Stimulated activated CD8-positive, alpha-beta memory T cell treated with anti-CD3 and anti-CD28 coated beads, Interleukin-12 subunit alpha, Interleukin-12 subunit beta, amount 100 ng/mL, for 24 hours (primary cell): Measurements from ENCODE around the gene CSK.

ENCODE experiments used
- DNase-seq: peaks from one replicate; pipeline ENCODE4 v3.0.0-alpha.2; 2020; ENCODE audit errors: extremely low read depth

Gene CSK

DNA sequence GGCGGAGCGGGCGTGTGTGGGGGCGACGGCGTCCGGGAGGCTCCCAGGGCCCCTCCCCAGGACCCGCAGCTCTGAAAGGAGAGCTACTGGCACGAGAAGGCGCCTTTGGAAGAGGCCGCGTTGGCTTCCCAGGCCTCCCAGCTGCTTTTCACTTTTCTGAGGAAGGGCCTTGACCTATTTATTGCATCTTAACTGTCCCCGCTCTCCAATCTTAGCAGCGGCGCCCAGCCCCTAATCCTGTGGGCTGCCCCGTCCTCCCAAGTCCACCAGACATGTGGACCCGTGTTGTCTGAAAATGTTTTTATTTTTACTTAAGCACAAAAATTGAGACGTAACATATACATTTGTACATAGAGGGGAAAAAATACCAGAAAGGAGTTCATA is 61.6 kb downstream of the CSK start:
- DNase-seq: no peak

DNA sequence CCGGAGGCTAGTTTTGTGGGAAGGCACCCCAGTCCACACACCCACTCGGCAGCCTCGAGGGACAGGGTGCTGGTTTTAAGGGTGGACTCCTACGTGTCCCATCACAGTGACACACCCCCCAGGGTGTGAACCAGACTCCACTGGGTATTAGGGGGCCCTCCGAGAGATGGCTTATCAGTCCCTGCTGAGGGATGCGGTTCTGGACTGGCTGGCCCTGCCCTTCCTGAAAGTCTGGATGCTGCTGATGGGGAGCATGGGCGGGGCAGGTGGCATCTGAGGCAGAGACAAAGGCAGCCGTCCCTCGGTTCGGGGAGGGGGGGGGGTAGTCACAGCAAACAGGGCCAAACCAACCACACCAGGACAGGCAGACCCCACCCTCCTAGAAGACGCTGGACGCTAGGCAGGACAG is 62.0 kb downstream of the CSK start:
- no peak for DNase-seq

DNA sequence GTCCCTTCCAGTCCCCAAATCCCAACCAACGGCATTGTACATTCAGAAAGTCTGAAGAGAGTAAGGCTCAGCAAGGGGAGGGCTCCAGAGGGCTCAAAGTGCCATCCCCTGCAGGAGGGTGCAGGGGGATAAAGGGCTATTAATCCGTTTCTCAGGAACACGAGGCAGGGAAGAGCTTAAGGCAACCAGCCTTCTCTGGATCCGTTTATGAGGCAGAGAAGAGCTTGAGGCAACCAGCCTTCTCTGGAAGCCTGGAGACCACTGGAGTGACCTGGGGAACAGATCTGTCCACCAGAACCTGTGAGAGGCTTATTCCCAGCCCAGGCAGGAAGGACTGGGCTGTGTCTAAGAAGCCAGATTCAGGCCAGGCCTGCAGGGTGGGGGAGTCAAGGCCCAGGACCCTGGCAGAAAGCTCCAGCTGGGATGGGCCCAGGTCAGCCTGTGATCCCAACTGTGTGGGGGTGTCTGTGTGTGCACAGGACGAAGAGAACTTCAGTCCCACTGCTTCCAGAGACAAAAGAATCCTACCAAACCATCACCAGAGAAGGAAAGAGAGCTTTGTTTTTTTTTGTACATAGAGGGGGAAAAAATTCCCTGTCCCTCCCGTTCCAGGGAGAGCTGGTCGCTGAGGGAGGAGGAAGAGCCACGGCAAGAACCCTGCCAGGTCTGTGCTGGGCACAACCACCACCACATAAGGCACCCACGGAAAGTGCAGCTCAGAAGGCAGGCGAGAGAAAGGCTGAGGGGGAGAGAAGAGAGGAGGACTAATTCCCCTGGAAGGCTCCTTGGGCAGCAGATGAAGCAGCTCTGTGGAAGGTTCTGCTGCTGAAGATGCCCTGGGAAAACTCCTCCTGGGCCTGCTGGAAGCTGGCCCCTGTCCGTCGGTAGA is 62.7 kb downstream of the CSK start:
- DNase-seq: no peak

- DNase-seq: no peak
Observed at GRCh38 chr15:74845208-74845568, 63.3 kb downstream of the CSK start.

DNA sequence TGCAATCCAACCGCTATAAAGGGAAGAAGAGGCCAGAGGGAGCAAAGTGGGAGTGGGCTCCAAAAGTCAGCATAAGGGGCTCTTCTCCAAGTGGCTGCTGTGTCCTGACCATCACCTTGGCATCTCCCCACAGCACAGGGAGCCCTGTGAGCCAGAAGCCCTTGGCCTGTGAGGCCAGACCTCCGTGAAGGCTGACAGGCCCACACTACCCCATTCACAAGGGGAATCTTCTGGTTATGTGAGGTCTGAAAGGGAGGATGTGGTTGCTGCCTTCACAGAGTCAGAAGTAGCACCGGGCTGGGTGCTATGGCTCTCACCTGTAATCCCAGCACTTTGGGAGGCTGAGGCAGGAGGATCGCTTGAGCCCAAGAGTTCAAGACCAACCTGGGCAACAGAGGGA is 63.7 kb downstream of the CSK start:
- DNase-seq: no peak

- DNase-seq: no peak
Observed at GRCh38 chr15:74847432-74847831, 65.6 kb downstream of the CSK start.

- no peak for DNase-seq
Observed at GRCh38 chr15:74850393-74850792, 68.5 kb downstream of the CSK start.

- DNase-seq: no peak
Observed at GRCh38 chr15:74851960-74852359, 70.1 kb downstream of the CSK start.
